Measurements from ENCODE around the gene SCN7A. TPM values are rescaled to one million over a fixed set of nuclear protein-coding genes. Genes with fewer than 3 reads are reported as not detected.
"Not testable (repeated sequence)": the region's sequence is repeated elsewhere in the genome, so short reads cannot be mapped to it uniquely, and the experiment has no call there.

The SCN7A gene
- total and polyA plus RNA-seq, 11 donors: 2.6 to 46.3 (median 14.0) TPM

GRCh38 chr2:166468124-166469024 lies 25.7 kb downstream of the SCN7A start:
- H3K4me1 ChIP-seq: no peaks in the 10 kb centered on the region
- no peaks in the 10 kb centered on the region for H3K27me3 ChIP-seq
- H3K27ac ChIP-seq: no peak overlapping the region
- 73 to 83% (median 80%) methylated on average over 5 of the region's 5 CpGs for WGBS, 4 donors
- intact Hi-C loops (cut with DNase I): no loop called here
- ATAC-seq (no peak), DNase-seq (no peak)
- no peak overlapping the region for H3K4me3 ChIP-seq
- TF ChIP-seq CTCF (IDR thresholded peaks at IDR 0.05) (no peak), POLR2A (IDR thresholded peaks at IDR 0.05) (no peak)
- peaks cover 0 to 71% (median 0%) of the 10 kb centered on the region in 9 donors for H3K36me3 ChIP-seq
- H3K9me3 ChIP-seq: no peaks in the 10 kb centered on the region

- WGBS, 4 donors: 90 to 93% (median 92%) methylated on average over 1 of the region's 1 CpG
- no peak overlapping the region for H3K4me3 ChIP-seq
- peaks cover 0 to 70% (median 0%) of the 10 kb centered on the region in 9 donors for H3K36me3 ChIP-seq
- no peak for ATAC-seq
- no peaks in the 10 kb centered on the region for H3K9me3 ChIP-seq
- H3K4me1 ChIP-seq: no peaks in the 10 kb centered on the region
- no peak overlapping the region for H3K27ac ChIP-seq
- DNase-seq: no peak
- H3K27me3 ChIP-seq: no peaks in the 10 kb centered on the region
- intact Hi-C loops (cut with DNase I): no loop called here
- TF ChIP-seq POLR2A (IDR thresholded peaks at IDR 0.05) (no peak), CTCF (IDR thresholded peaks at IDR 0.05) (no peak)
Measured at GRCh38 chr2:166464187-166464586, 29.9 kb downstream of the SCN7A start.

GRCh38 chr2:166463640-166464039 lies 30.4 kb downstream of the SCN7A start:
- Histone ChIP-seq H3K4me3 (no peak overlapping the region), H3K27ac (no peak overlapping the region), H3K27me3 (no peaks in the 10 kb centered on the region), H3K36me3 (peaks cover 0 to 69% (median 0%) of the 10 kb centered on the region in 9 donors), H3K4me1 (no peaks in the 10 kb centered on the region), H3K9me3 (no peaks in the 10 kb centered on the region)
- 86 to 98% (median 96%) methylated on average over 5 of the region's 5 CpGs for WGBS, 4 donors
- TF ChIP-seq CTCF (IDR thresholded peaks at IDR 0.05) (no peak), POLR2A (IDR thresholded peaks at IDR 0.05) (no peak)
- DNase-seq (no peak), ATAC-seq (no peak)
- intact Hi-C loops (cut with DNase I): no loop called here

GRCh38 chr2:166458674-166459073 lies 35.4 kb downstream of the SCN7A start:
- Histone ChIP-seq H3K36me3 (peaks cover 0 to 45% (median 0%) of the 10 kb centered on the region in 9 donors), H3K4me3 (no peak overlapping the region), H3K4me1 (no peaks in the 10 kb centered on the region), H3K27ac (no peak overlapping the region), H3K27me3 (no peaks in the 10 kb centered on the region), H3K9me3 (no peaks in the 10 kb centered on the region)
- intact Hi-C loops (cut with DNase I): no loop called here
- no peak for TF ChIP-seq CTCF (IDR thresholded peaks at IDR 0.05)
- TF ChIP-seq POLR2A (IDR thresholded peaks at IDR 0.05): no peak
- 87 to 100% (median 95%) methylated on average over 1 of the region's 1 CpG for WGBS, 4 donors
- DNase-seq (no peak), ATAC-seq (no peak)

GRCh38 chr2:166455823-166456222 lies 38.2 kb downstream of the SCN7A start:
- ATAC-seq; intact Hi-C loops (cut with DNase I); H3K27me3 ChIP-seq; H3K27ac ChIP-seq; DNase-seq; H3K4me3 ChIP-seq; H3K4me1 ChIP-seq; H3K9me3 ChIP-seq: not testable (repeated sequence)
- whole genome bisulfite sequencing, 4 donors: 83 to 92% (median 91%) methylated on average over 4 of the region's 4 CpGs
- peaks cover 0 to 31% (median 0%) of the 10 kb centered on the region in 9 donors for H3K36me3 ChIP-seq
